GM19463 (cell line): ENCODE data around the gene C1QB.
"Not testable (repeated sequence)": the region's sequence is repeated elsewhere in the genome, so short reads cannot be mapped to it uniquely, and the experiment has no call there.

Experiments
- ATAC-seq: cut with Tn5 transposase; IDR thresholded peaks from one replicate; pipeline ENCODE4 v1.9.1; 2021; ENCODE audit warnings: mild to moderate bottlenecking, moderate library complexity; ENCODE audit not compliant: unreplicated experiment

C1QB gene

GRCh38 chr1:22662318-22662717 lies 9.3 kb downstream of the C1QB start:
- ATAC-seq, result no peak

DNA sequence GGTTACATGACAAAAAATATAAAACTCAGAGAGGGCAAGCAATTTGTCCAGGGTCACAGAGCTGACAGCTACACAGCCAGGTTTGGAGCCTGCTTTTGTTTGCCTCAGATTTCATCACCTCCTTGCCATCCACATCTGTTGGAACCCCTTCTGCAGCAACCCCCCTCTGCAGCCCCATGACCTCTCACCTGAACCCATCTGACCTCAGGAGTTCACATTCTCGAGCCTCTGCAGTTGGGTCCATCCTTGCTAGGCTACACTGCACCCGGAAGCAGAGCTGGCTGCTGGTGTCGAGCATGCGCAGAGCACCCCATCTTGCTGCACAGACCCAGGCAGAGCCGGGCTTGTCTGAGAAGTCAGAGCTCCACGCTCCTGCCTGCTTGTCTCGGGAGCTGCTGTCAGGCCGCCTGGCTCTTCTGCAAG lies 10.0 kb downstream of the C1QB start:
- ATAC-seq, result no peak

- no peak for ATAC-seq
Observed at GRCh38 chr1:22665752-22666151, 12.7 kb downstream of the C1QB start.

DNA sequence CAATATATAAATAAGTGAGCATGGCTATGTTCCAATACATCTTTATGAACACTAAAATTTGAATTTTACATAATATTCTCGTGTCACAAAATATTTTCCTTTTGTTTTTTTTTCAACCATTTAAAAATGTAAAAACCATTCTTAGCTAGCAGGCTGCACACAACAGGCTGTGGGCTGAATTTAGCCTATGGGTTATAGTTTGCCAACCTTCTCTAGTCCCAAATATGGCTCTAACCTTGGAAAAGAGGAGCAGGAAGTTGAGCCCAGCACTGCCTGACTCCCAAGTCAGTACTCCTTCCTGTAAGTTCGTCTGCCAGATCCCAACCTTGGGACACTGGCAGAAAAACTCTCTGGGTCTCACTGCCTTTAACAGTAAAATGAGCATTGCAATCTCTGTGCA lies 13.4 kb downstream of the C1QB start:
- no peak for ATAC-seq

GRCh38 chr1:22668840-22669239 lies 15.8 kb downstream of the C1QB start:
- not testable (repeated sequence) for ATAC-seq

GRCh38 chr1:22670352-22670975 lies 17.4 kb downstream of the C1QB start:
- no peak for ATAC-seq

DNA sequence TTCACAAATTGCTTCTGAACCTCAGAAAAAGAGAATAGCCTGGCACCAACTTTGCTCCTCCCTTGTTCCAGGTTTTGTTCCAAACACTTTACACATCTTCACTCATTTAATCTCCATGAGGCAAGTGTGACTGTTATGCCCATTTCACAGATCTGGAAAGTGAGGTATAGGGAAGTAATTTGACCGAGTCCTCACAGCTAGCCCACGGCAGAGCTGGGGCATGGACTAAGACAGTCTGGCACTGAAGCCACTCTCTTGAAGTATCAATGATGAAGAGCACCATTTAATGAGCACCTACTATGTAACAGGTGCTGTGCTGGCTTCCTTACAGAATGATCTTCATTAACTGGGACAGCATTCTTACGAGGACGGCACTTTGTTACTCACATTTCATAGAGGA lies 19.0 kb downstream of the C1QB start:
- no peak for ATAC-seq

DNA sequence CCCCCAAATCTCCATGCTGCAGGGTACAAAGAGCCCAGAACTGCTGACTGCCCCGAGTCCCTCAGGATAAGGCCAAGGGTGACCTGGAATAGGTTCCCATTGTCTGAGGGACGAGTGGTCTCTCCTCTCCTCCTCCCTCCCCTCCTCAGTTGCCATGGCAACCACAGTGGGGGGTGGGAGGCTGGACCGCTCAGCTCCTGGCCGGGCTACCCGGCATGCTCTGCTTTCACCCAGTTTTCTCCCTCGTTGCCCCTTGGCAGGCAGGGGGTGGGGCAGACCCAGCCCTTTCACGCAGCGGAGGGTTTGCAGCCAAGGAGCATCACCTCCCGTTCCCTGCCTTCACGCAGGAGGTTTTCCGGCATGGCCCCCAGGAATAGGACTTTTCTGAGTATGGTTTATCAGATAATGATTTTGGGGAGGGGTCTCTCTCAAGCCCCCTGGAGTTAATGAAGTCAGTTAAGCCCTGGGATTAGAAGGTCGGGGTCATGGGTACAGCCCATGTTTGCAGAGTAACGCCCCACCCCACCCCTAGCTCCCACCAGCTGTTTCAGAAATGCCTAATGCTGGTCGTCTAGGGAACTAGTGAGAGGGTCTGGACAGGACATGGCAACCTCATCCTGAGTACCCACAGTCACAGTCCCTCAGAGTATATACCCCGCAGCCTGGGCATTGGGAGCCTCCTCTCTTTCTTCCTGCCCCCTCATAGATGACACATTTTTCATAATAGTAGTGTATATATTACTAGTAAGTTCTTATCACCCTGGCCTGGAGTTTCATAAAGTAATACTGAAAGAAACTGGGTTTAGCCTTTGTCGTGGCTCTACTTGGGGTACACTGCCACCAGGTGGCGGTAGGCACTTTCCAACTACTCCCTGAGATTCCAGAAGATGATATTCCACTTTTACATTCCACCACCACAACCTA lies 20.7 kb downstream of the C1QB start:
- no peak for ATAC-seq

GRCh38 chr1:22674410-22674749 lies 21.3 kb downstream of the C1QB start:
- no peak for ATAC-seq

- not testable (repeated sequence) for ATAC-seq
Observed at GRCh38 chr1:22676151-22676550, 23.1 kb downstream of the C1QB start.

DNA sequence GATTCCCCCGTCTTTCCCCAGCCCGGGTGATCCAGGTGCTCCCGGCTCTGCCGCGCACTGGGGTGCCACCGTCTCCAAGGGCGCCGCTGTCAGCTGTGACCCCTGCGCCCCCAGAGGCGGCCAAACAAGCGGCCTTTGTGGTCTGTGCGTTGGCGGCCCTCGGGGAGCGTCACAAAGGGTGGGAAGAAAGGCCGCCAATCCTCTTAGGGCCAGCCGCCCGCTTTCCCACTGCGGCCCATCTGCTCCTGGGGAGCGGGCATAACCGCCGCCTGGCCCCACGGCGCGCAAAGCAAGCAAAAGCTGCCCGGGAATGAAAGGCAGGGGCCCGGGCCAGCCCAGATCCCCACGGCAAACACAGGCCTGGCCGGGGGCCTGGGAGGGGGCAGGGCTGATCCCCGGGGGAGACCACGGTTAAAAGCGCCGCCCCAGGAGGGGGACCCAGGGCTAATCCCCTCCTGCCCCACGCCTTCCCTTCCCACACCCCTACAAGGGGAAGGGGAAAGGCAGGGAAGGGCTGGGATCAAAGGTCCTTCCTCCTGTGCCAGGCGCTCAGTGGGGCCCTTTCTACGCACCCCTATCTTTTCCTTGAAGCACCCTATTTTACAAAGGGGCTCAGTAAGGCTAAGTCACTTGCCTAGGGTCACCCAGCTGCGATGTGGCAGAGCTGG lies 24.0 kb downstream of the C1QB start:
- ATAC-seq, result no peak

DNA sequence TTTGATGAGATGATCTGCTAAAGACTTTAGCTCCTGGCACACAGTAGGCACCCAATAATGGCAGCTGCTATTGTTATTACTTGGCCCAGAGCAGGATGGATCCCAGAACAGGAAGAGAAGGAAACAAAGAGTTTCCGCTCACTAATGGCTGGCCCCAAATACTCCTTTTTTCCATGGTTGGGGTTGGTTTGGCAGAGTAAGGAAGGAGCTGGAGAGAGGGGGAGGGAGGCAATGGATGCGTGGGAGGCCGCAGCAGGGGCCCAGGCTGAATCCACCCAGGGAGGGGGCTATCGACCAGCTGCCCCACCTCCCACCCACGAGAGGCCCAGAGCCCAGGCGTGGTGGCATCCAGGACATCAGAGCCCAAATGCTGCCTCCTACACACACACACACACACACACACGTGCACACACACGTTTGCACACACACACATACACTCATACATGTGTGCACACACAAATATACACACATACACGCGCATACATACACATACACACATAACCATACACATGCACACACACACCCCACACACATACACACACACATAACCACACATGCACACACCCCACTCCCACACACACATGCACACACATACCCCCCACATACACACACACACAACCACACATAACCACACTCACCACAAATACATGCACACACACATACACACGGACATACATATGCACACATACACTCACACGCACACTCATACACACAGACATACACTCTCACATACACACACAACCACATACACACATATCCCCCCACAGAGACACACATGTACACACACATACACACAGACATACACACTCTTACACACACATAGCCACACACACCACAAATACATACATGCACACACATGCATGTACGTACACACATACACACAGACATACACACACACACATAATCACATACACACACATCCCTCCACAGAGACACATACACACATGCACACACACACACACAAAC lies 25.2 kb downstream of the C1QB start:
- no peak for ATAC-seq

DNA sequence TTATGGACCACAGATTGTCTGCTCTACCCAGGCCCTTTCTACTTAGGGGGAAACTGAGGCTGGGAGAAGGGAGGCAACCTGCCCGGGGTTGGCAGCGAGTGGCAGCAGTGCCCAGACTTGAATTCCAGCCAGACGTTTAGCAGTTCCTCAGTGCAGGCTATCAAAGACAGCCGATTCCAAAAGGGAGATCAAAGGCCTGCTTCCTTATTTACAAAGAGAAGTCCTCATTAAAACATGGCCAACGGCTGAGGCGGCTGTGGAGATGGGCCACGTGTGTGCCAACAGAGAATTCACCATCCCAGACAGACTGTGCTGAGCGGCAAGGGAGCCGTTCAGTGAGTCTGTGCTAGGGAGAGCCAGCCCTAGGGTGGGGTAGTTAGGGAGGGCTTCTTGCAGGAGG lies 27.7 kb downstream of the C1QB start:
- ATAC-seq, result no peak

- no peak for ATAC-seq
Observed at GRCh38 chr1:22681556-22682276, 28.7 kb downstream of the C1QB start.

DNA sequence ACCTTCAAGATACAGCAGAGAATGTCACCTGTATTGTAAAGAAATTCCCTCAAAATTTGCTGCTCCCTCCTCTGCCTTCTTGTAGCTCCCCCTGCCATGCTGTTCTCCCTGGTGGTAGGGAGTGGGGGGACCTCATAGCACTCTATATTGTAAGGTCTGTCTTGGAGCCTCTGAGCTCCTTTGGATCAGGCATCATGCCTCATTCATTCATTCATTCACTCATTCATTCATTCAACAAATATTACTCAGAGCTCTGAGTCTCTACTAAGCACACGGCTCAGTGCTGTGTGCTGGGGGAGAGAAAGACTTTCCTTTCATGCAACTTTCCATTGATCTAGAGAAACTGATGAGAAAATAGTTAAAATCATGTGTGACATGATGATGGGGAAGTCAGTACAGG lies 30.5 kb downstream of the C1QB start:
- no peak for ATAC-seq

GRCh38 chr1:22685591-22686059 lies 32.6 kb downstream of the C1QB start:
- ATAC-seq, result no peak

GRCh38 chr1:22687191-22687590 lies 34.2 kb downstream of the C1QB start:
- no peak for ATAC-seq

DNA sequence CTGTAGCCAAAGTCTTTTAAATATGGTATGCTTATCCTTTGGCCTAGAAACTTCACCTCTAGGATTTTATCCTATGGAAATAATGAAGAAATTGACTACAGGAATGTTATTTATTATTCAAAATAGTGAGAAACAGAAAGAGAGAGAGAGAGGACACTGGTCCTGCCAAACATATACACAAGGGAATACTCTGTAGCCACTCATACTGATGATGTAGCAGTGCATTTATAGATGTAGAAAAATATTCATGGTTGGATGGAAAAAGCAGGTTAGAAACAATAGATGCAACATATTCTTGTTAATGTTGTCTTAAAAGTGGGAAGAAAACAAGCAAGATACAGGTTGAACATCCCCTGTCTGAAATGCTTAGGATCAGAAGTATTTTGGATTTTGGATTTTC lies 35.4 kb downstream of the C1QB start:
- no peak for ATAC-seq

DNA sequence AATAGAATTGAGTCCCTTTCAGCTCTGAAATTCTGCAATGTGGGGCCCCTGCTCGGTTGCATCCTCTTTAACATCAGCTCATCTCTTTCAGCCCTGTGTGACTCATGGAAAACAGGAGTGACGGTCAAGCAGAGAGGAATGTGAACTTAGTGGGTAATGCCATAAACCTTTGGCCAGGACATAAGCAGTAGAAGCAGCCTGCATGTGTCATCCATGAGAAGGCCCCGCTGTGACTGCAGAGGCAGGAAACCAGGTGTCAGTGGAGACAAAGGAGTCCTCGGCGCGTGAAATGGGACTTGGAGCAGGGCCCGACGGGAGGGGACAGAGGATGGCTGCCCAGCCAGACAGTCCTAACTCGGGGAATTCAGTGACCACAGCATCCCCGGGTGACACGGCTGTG lies 36.5 kb downstream of the C1QB start:
- ATAC-seq, result no peak
